Endothelial cell of umbilical vein (primary cell): Measurements from ENCODE around the gene POLE. TPM values are rescaled to one million over a fixed set of nuclear protein-coding genes. Genes with fewer than 3 reads are reported as not detected.

Experiments used
- BruUV-seq: library from RNA; stranded (reverse); fragments of 400-500 nt; replicated peaks from 2 replicates; lab custom pipeline; 2021; lab: Mats Ljungman, UMichigan
- CTCF ChIA-PET: fragments of 300-600, 350-600 bp; sonication (Branson Sonifier 250); formaldehyde crosslinking; loops from one replicate; lab custom pipeline; 2021; ENCODE audit warnings: antibody characterized with exemption, inconsistent platforms; lab: Charles Lee
- POLR2A ChIA-PET: fragments of 300-600, 350-600 bp; sonication (Branson Sonifier 250); formaldehyde crosslinking; loops from one replicate; lab custom pipeline; 2021; ENCODE audit warnings: antibody characterized with exemption, inconsistent platforms; lab: Charles Lee
- DNase-seq: peaks from one replicate; pipeline ENCODE4 v3.0.0-alpha.2; 2011; ENCODE audit warnings: low read depth, low spot score
- FAIRE-seq: peaks from 2 replicates; lab custom pipeline; 2011; peaks lifted over from hg19 to GRCh38; lab: Jason Lieb, UNC
- H2AFZ ChIP-seq: 2 replicates; pipeline ENCODE4 v1.6.0; 2012; ENCODE audit warnings: low read depth, low read length, control low read depth, inconsistent platforms
- H3K27ac ChIP-seq: 2 replicates; pipeline ENCODE4 v1.5.1; 2011; ENCODE audit warnings: low read depth, mild to moderate bottlenecking, control low read depth, low read length, moderate library complexity; ENCODE audit not compliant: insufficient read depth
- H3K27me3 ChIP-seq, 2 experiments: 2 replicates each; pipeline versions ENCODE4 v1.6.0 to v1.6.1; 2011; ENCODE audit warnings: low read length in 2 of 2, mixed read lengths in 1 of 2; ENCODE audit not compliant: control insufficient read depth in 2 of 2, insufficient read depth in 2 of 2
- H3K36me3 ChIP-seq, 2 experiments: 2 replicates in 1 of 2; 3 replicates in 1 of 2; pipeline ENCODE4 v1.5.1; 2011; ENCODE audit warnings: low read length in 2 of 2, mild to moderate bottlenecking in 1 of 2, moderate library complexity in 1 of 2; ENCODE audit not compliant: control insufficient read depth in 2 of 2, insufficient read depth in 2 of 2; ENCODE audit errors: extremely low read depth in 1 of 2
- H3K4me1 ChIP-seq: 3 replicates; pipeline ENCODE4 v1.5.1; 2011; ENCODE audit warnings: mild to moderate bottlenecking, low read length; ENCODE audit not compliant: control insufficient read depth, insufficient read depth; ENCODE audit errors: extremely low read depth
- H3K4me2 ChIP-seq: 2 replicates; pipeline ENCODE4 v1.6.1; 2011; ENCODE audit warnings: low read length, control low read depth, mixed read lengths; ENCODE audit not compliant: insufficient read depth
- H3K4me3 ChIP-seq, 3 experiments: fragments of 200-600 bp in 1 of 3; sonication (generic), shearing (Covaris generic) in 1 of 3; replicated peaks in 1 of 3; 2 replicates each; pipeline ENCODE4 v1.5.1; 2011 to 2016; ENCODE audit warnings: control low read depth in 3 of 3, low read length in 3 of 3, mild to moderate bottlenecking in 2 of 3, inconsistent platforms in 1 of 3, low read depth in 1 of 3, moderate library complexity in 1 of 3; ENCODE audit not compliant: insufficient read depth in 1 of 3
- H3K79me2 ChIP-seq: 2 replicates; pipeline ENCODE4 v1.6.0; 2012; ENCODE audit warnings: low read length, inconsistent platforms; ENCODE audit not compliant: control insufficient read depth, insufficient read depth
- H3K9ac ChIP-seq: replicated peaks from 2 replicates; pipeline ENCODE3; 2011; ENCODE audit warnings: low read length, control low read depth; ENCODE audit not compliant: insufficient read depth; ENCODE audit errors: extremely low read depth
- H3K9me1 ChIP-seq: replicated peaks from 3 replicates; pipeline ENCODE4 v1.6.0; 2011; ENCODE audit warnings: mild to moderate bottlenecking, low read length; ENCODE audit not compliant: control insufficient read depth, insufficient read depth; ENCODE audit errors: extremely low read depth
- H3K9me3 ChIP-seq: replicated peaks from 2 replicates; pipeline ENCODE4 v1.5.1; 2012; ENCODE audit warnings: low read length, inconsistent platforms; ENCODE audit not compliant: control insufficient read depth, insufficient read depth
- H4K20me1 ChIP-seq: replicated peaks from 2 replicates; pipeline ENCODE3; 2011; ENCODE audit warnings: mild to moderate bottlenecking, low read length; ENCODE audit not compliant: control insufficient read depth, insufficient read depth; ENCODE audit errors: extremely low read depth
- EZH2 ChIP-seq: IDR thresholded peaks from 2 replicates; pipeline ENCODE4 v1.6.1; 2012; ENCODE audit warnings: borderline replicate concordance, low read depth, mild to moderate bottlenecking, moderate library complexity, low read length, inconsistent platforms; ENCODE audit not compliant: severe bottlenecking
- FOS ChIP-seq: IDR thresholded peaks from 2 replicates; pipeline ENCODE4 v1.6.1; 2011; ENCODE audit warnings: mild to moderate bottlenecking, low read length, moderate library complexity, borderline replicate concordance; ENCODE audit not compliant: insufficient read depth
- JUN ChIP-seq: IDR thresholded peaks from 2 replicates; pipeline ENCODE4 v1.6.1; 2011; ENCODE audit warnings: borderline replicate concordance, low read depth; ENCODE audit not compliant: insufficient read length, insufficient read depth
- MYC ChIP-seq: IDR thresholded peaks from one replicate; pipeline ENCODE4 v1.6.1; 2011; ENCODE audit warnings: mild to moderate bottlenecking, low read depth, low read length
- POLR2AphosphoS5 ChIP-seq: IDR thresholded peaks from 2 replicates; pipeline ENCODE4 v1.6.1; 2012; ENCODE audit warnings: low read depth, mild to moderate bottlenecking, control low read depth, low read length, moderate library complexity; ENCODE audit not compliant: insufficient read depth
- dilution Hi-C: fragments of 300-500 bp; cut with MboI; formaldehyde crosslinking; loops from one replicate; pipeline ENCODE4 v1.15.0; 2019; ENCODE audit warnings: low sequenced_read_pairs; ENCODE audit not compliant: extremely low pct_ligation_motif_present
- intact Hi-C: fragments of 100-400 bp; cut with micrococcal nuclease; formaldehyde crosslinking; loops from one replicate; pipeline ENCODE4 v1.10.0; 2022
- polyA plus RNA-seq, 4 experiments: library from polyadenylated mRNA; depleted of rRNA in 3 of 4; stranded (reverse) in 3 of 4; unstranded in 1 of 4; fragments of >200 nt; gene quantifications; 2 replicates each; pipeline versions ENCODE4 v1.2.1 to v1.2.3, GENCODE V29; 2011 to 2012; ENCODE audit warnings: missing spikeins in 1 of 4
- total RNA-seq: library from RNA; stranded (reverse); gene quantifications from 2 replicates; pipeline ENCODE4 v1.2.3, GENCODE V29; 2021
- TF ChIP-seq, protein P1 (sequence below), 2 donors: IDR thresholded peaks; 1 replicate in 1 of 2; 2 replicates in 1 of 2; pipeline ENCODE4 v1.5.1; 2011; ENCODE audit warnings: low read length in 2 of 2, mild to moderate bottlenecking in 2 of 2, moderate library complexity in 2 of 2, control low read depth in 1 of 2, inconsistent platforms in 1 of 2, low read depth in 1 of 2; ENCODE audit not compliant: insufficient read depth in 1 of 2; ENCODE audit errors: extremely low read depth in 1 of 2

The POLE gene
- total and polyA plus RNA-seq, 2 donors (not counting 3 experiments of a cell fraction or from before 2014, with no cell fraction given): 22.9 to 82.7 TPM

DNA sequence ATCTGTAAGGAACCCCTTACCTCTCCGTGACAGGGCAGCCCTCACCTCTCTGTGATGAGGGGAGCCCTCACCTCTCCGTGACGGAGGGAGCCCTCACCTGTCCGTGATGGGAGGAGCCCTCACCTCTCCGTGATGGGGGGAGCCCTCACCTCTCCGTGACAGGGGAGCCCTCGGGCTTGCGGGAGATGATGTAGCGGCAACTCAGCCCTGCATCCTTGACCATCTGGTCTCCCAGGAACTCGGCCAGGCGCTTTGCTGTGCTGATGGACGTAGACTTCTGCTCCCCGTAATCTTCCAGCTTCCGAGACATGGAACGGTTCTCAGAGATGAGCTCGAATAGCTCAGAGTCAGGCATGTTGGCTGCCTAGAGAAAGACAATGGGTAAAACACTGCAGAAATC is 28.0 kb downstream of the POLE start:
- no peaks in the 10 kb centered on the region for H3K27me3 ChIP-seq
- FAIRE-seq (no peak), DNase-seq (no peak)
- ChIA-PET CTCF (no interaction called here), POLR2A (no interaction called here)
- H3K4me1 ChIP-seq: no peaks in the 10 kb centered on the region
- H3K9me1 ChIP-seq: no peaks in the 10 kb centered on the region
- H3K79me2 ChIP-seq: no peaks in the 10 kb centered on the region
- peaks cover 6 to 25% of the 10 kb centered on the region in 2 experiments for H3K36me3 ChIP-seq
- dilution Hi-C loops (no loop called here), intact Hi-C loops (no loop called here)
- H3K9ac ChIP-seq: no peak overlapping the region
- H4K20me1 ChIP-seq: no peaks in the 10 kb centered on the region
- H3K9me3 ChIP-seq: no peaks in the 10 kb centered on the region
- no peak overlapping the region for H3K4me2 ChIP-seq
- BruUV-seq: no TSS peak
- TF ChIP-seq FOS (no peak), POLR2AphosphoS5 (no peak), MYC (no peak), EZH2 (no peak), JUN (no peak)
- TF ChIP-seq, protein P1, sequence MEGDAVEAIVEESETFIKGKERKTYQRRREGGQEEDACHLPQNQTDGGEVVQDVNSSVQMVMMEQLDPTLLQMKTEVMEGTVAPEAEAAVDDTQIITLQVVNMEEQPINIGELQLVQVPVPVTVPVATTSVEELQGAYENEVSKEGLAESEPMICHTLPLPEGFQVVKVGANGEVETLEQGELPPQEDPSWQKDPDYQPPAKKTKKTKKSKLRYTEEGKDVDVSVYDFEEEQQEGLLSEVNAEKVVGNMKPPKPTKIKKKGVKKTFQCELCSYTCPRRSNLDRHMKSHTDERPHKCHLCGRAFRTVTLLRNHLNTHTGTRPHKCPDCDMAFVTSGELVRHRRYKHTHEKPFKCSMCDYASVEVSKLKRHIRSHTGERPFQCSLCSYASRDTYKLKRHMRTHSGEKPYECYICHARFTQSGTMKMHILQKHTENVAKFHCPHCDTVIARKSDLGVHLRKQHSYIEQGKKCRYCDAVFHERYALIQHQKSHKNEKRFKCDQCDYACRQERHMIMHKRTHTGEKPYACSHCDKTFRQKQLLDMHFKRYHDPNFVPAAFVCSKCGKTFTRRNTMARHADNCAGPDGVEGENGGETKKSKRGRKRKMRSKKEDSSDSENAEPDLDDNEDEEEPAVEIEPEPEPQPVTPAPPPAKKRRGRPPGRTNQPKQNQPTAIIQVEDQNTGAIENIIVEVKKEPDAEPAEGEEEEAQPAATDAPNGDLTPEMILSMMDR (IDR thresholded peaks at IDR 0.05; ENCODE audit: extremely low read depth in 1 of 2, insufficient read depth in 1 of 2, low read depth in 1 of 2, low read length in 2 of 2): no peak
- H3K27ac ChIP-seq: no peak overlapping the region
- H3K4me3 ChIP-seq: no peak overlapping the region
- no peak overlapping the region for H2AFZ ChIP-seq
